ENCODE results near the gene TMEM179. TPM values are rescaled to one million over a fixed set of nuclear protein-coding genes. Genes with fewer than 3 reads are reported as not detected.

Gene TMEM179
- total RNA-seq, 4 donors from 2014 or later = not detected

DNA sequence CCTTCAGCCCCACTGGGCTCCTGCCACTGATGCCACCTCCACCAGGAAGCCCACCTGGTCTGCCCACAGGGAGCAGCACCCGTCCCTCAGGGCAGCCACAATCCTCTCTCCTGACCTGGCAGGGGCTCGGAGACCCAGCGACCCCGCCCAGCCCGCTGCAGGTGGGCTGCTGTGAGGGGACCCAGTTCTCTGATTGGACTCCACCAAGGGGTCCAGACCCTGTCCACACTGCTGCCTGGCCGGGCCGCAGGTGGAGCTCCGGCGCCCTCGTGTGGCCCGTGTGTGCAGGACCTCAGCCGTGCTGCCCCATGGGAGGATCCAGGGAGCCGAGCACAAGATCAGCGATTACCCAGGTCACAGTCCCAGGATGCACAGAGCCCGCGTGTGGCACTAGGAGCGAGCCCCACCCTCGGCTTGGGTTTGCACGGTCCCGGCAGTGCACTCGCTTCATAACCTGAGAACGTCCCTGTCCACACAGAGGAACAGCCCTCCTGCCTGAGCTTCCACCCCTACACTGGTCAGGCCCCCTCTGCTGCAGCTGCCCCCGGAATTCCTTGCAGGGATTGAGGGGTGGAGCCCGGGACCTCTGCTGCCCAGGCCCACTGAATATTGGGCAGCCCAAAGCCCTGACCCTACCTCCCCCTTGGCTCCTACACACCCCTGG lies 35.4 kb upstream of the TMEM179 start:
- TF ChIP-seq, protein P1, sequence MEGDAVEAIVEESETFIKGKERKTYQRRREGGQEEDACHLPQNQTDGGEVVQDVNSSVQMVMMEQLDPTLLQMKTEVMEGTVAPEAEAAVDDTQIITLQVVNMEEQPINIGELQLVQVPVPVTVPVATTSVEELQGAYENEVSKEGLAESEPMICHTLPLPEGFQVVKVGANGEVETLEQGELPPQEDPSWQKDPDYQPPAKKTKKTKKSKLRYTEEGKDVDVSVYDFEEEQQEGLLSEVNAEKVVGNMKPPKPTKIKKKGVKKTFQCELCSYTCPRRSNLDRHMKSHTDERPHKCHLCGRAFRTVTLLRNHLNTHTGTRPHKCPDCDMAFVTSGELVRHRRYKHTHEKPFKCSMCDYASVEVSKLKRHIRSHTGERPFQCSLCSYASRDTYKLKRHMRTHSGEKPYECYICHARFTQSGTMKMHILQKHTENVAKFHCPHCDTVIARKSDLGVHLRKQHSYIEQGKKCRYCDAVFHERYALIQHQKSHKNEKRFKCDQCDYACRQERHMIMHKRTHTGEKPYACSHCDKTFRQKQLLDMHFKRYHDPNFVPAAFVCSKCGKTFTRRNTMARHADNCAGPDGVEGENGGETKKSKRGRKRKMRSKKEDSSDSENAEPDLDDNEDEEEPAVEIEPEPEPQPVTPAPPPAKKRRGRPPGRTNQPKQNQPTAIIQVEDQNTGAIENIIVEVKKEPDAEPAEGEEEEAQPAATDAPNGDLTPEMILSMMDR (IDR thresholded peaks at IDR 0.05; ENCODE audit: low read depth) = no peak

DNA sequence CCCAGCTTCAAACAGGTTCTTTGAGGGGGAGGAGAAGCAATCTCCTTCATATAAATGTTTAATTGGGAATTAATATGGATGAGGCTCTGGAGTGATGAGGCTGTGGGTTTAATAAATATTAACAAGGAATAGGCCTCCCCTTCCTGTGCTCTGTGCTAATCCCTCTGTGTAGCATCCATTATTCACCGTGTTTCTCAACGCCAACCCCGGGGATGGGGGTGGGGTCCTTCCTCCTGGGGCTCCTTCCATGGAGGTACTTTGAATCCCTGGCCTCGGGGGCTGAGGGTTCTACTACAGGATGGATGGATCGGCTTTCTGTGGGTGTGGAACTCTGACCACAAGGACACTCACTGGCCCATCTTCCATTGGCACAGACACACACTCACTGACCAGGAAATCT lies 34.9 kb upstream of the TMEM179 start:
- TF ChIP-seq, protein P1 (IDR thresholded peaks at IDR 0.05; ENCODE audit: low read depth) = no peak

DNA sequence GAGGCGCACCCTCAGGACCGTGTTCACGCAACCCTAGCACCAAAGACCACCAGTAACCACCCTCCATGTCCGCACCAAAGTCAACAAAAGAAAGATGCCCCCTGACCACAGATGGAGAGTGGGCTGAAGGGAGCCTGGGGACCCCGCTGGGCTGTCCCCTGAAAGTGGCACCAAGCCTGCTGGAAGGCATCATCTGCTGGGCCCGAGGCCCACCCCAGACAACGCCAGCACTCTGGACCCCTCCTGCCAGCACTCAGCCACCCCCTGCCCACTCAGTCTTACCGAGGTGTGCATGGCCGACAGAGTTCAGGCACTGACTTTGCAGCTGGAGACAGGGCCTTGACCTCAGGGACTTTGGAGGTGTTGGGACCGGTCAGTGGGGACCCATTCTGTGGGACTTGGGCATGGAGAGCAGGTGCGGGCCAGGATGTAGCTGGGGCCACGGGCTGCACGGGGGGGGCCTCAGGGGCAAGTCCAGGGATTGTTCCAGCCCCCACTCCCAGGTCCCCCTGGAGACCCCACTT lies 34.4 kb upstream of the TMEM179 start:
- TF ChIP-seq, protein P1 (IDR thresholded peaks at IDR 0.05; ENCODE audit: low read depth) = no peak

DNA sequence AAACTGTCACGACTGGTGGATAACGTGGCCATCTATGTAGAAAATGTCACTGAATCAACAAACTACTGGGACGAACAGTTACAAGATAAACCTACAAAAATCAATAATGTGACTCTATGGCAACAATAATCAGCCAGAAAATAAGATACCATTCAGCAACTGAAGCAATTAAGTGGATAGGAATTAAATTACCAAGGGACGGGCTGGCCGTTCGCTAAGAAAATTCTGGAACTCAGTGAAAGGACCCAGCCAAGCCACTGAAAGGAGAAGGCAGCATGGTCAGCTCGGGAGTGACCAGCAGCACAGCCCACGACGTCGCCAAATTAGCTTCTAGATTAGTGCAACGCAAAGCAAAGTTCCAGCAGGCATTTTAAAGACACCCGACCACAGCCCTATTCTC lies 33.6 kb upstream of the TMEM179 start:
- TF ChIP-seq, protein P1 (IDR thresholded peaks at IDR 0.05; ENCODE audit: low read depth) = no peak

DNA sequence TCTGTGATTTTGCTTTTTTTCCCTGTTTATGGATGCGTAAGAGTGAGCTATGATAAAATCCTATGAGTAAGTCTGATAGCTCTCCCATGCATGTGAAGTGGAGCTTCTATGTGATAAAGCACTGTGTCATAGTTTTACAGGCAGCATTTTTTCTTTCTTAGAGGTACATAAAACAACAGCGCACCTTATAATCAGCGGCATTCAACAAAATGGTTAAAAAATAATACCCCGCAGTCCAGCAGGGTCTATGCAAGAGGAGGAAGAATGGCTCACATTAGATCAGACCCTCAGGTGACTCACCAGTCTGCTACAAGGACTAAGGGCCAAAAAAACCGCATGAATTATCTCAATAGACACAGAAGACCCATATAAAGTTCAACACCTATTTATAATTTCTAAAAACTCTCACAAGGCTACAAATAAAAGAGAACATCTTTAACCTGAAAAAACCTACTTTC lies 33.0 kb upstream of the TMEM179 start:
- TF ChIP-seq, protein P1 (IDR thresholded peaks at IDR 0.05; ENCODE audit: low read depth) = no peak

DNA sequence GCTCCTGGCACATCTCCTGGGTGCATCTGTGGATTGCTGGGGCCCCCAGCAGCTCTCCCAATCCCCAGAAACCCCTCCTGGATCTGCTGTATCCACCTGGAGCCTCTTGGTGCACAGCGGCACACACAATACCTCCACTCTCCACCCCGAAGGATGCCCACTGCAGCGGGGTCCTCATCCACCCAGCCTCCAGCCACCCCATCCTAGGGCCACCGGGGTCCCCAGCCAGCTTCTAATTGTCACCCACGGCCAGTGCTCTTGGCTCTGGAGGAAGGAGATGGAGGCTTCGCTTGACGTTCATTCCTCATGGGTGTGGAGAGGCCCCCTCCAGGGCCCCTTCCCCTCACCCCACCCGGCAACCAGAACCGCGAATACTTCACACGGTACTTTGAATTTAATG lies 31.6 kb upstream of the TMEM179 start:
- TF ChIP-seq, protein P1 (IDR thresholded peaks at IDR 0.05; ENCODE audit: low read depth) = no peak

DNA sequence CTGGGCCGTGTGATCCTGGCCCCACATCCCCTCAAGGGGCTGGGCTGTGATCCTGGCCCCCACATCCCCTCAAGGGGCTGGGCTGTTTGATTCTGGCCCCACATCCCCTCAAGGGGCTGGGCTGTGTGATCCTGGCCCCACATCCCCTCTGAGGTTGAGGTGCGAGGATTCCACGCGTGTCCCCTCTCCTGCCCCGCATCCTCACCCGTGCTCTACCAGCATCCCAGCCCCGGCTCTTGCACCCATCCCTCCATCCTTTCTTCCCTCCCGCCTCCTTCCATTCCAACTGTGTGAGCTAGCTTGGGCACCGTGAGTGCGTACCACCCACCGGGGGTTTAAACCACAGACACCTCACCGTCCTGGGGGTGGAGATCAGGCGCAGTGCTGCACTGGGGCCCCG lies 31.1 kb upstream of the TMEM179 start:
- TF ChIP-seq, protein P1 (IDR thresholded peaks at IDR 0.05; ENCODE audit: low read depth) = no peak
